Heart right ventricle (tissue), 16 donors: ENCODE measurements around the gene HEXIM1. TPM values are rescaled to one million over a fixed set of nuclear protein-coding genes. Genes with fewer than 3 reads are reported as not detected.

Experiments
- ATAC-seq, 8 donors: fragments of 200-7000 bp; cut with Tn5 transposase; one replicate each; pipeline ENCODE4 v1.9.1; 2020; ENCODE audit warnings: mild to moderate bottlenecking in 8 of 8, moderate library complexity in 8 of 8, moderate number of reproducible peaks in 1 of 8
- DNase-seq, 2 donors: peaks; one replicate each; pipeline ENCODE4 v3.0.0-alpha.2; 2020
- H3K27ac ChIP-seq, 10 donors: fragments of 200-600 bp; sonication (generic) in 2 of 10; one replicate each; pipeline versions ENCODE4 v1.5.0 to v1.8.0; 2020 to 2022; ENCODE audit warnings: mild to moderate bottlenecking in 3 of 10
- H3K27me3 ChIP-seq, 7 donors: fragments of 200-600 bp; one replicate each; pipeline ENCODE4 v1.8.0; 2021 to 2022; ENCODE audit warnings: mild to moderate bottlenecking in 2 of 7
- H3K36me3 ChIP-seq, 9 donors: fragments of 200-600 bp; sonication (generic) in 1 of 9; one replicate each; pipeline versions ENCODE4 v1.5.0 to v1.8.0; 2020 to 2022; ENCODE audit warnings: mild to moderate bottlenecking in 2 of 9
- H3K4me1 ChIP-seq, 9 donors: fragments of 200-600 bp; sonication (generic) in 1 of 9; one replicate each; pipeline versions ENCODE4 v1.5.0 to v1.8.0; 2020 to 2022; ENCODE audit warnings: mild to moderate bottlenecking in 4 of 9
- H3K4me3 ChIP-seq, 10 donors: fragments of 200-600 bp; sonication (generic) in 2 of 10; one replicate each; pipeline versions ENCODE4 v1.5.0 to v1.8.0; 2020 to 2022; ENCODE audit warnings: mild to moderate bottlenecking in 7 of 10, moderate library complexity in 2 of 10
- H3K9me3 ChIP-seq, 11 donors: fragments of 200-600 bp in 10 of 11; sonication (generic) in 2 of 11; one replicate each; pipeline versions ENCODE4 v1.5.0 to v1.8.0; 2013 to 2022; ENCODE audit warnings: mild to moderate bottlenecking in 2 of 11, control low read depth in 1 of 11, moderate library complexity in 1 of 11
- WGBS, 2 donors: extraction: QIAGEN DNeasy Blood & Tissue Kit; methylation state at CpG; one replicate each; pipeline ENCODE4 v1.1.7; 2013; ENCODE audit warnings: inconsistent platforms in 1 of 2; 5-methylcytosine and 5-hydroxymethylcytosine counted together
- intact Hi-C, 10 donors: fragments of 100-400 bp; cut with DNase I; formaldehyde crosslinking; loops; one replicate each; pipeline versions ENCODE4 v1.11.1 to v1.14.2; 2022
- polyA plus RNA-seq, 2 donors: library from polyadenylated mRNA; stranded (reverse); fragments of 200-250 nt; gene quantifications; one replicate each; pipeline ENCODE4 v1.2.3, GENCODE V29; 2013
- total RNA-seq, 10 donors: library from RNA; stranded (reverse); fragmentation: NEBNext Ultra II Directional in 3 of 10; extraction: Animal tissue kit (Norgen Biotek cat#: 25700) in 3 of 10; gene quantifications; one replicate each; pipeline versions ENCODE4 v1.2.1 to v1.2.4, GENCODE V29; 2021 to 2023
- TF ChIP-seq, protein P1 (sequence below), 9 donors: fragments of 200-600 bp; sonication (generic) in 2 of 9; IDR thresholded peaks; one replicate each; pipeline versions ENCODE4 v1.5.0 to v1.8.0; 2021 to 2022; ENCODE audit warnings: antibody characterized with exemption in 9 of 9, mild to moderate bottlenecking in 5 of 9, moderate library complexity in 1 of 9
- donor health status: Arrhythmogenic right ventricular cardiomyopathy.
- donor health status: ischemic (EF 13 %, LVEDD 7.1; RV severe dilation, severe dysfunction).
- donor health status: healthy with polysubstance abuse.
- donor health status: DM: no; HTN: yes; CAD: no.
- donor health status: DM: no; HTN: no; CAD: no.
- donor health status: ischemic (EF 25% LVEDD 6.9; RV normal size, moderate dysfunction).
- donor health status: ischemic (EF 25% LVEDD 5.7; RV mildly dilated, moderate dysfunction).
- donor health status: healthy.
- donor health status: DM: yes; HTN: yes; CAD: no.
- donor health status: Ischemic cardiomyopathy.
- donor health status: ischemic (EF 35%, LVEDD 5.7; RV mildly dilated, moderate dysfunction).
- donor health status: nonischemic (EF 11% LVEDD 7.7; RV severe dilation, severe dysfunction).
- donor health status: DM: yes; HTN: yes; CAD: no.
- donor health status: PGD.
- donor health status: ischemic (EF 29% LVEDD 5.4; RV normal size, mild dysfunction).
- donor health status: nonischemic (EF 23%, LVEDD 6.1; RV moderate dilation, normal function).

HEXIM1 gene
- total and polyA plus RNA-seq, 12 donors, result 8.4 to 37.4 (median 18.3) TPM

DNA sequence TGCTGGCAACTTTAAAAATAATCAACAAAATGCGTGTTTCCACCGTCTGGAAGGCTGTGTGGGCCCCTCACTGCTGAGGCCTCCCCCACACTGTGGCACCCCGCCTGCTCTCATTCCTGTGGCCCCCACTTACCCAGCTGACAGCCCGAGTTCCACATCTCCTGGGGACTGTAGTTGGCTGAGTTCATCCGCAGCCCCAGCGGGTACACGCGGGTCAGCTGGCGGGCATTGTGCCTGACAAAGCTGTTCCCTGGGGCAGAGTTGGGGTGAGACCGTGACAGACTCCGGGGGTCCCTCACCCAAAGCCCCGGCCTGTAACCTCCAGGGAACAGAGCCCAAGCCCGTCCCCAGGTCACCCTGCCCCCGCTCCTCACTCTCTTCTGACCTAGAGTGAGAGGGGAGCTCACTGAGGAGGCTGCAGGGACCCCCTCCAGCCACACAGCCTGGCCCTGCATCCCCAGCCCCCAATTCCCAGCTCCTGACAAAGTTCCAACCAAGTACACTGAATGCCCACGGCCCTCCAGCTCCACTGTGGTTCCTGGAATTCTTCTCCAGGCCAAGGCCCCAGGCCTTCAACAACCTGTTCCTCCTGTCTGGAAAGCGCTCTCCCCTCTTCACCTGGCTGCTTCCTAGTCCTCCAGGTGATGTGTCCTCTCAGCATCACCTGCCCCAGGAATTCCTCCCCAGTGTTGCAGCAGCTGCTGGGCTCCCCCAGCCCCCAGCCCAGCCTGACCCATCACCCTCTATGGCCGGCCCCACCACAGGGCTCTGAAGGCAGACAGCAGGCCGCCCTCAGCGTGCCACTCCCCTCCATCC lies 34.0 kb upstream of the HEXIM1 start:
- WGBS, 2 donors, result 90 to 91% methylated on average over 19 of the region's 19 CpGs
- H3K4me1 ChIP-seq, result peaks cover 5 to 32% (median 24%) of the 10 kb centered on the region in 9 donors
- H3K9me3 ChIP-seq, result no peaks in the 10 kb centered on the region
- H3K4me3 ChIP-seq, result no peak overlapping the region
- no peak overlapping the region for H3K27ac ChIP-seq
- peaks cover 0 to 60% (median 0%) of the 10 kb centered on the region in 9 donors for H3K36me3 ChIP-seq
- TF ChIP-seq, protein P1, sequence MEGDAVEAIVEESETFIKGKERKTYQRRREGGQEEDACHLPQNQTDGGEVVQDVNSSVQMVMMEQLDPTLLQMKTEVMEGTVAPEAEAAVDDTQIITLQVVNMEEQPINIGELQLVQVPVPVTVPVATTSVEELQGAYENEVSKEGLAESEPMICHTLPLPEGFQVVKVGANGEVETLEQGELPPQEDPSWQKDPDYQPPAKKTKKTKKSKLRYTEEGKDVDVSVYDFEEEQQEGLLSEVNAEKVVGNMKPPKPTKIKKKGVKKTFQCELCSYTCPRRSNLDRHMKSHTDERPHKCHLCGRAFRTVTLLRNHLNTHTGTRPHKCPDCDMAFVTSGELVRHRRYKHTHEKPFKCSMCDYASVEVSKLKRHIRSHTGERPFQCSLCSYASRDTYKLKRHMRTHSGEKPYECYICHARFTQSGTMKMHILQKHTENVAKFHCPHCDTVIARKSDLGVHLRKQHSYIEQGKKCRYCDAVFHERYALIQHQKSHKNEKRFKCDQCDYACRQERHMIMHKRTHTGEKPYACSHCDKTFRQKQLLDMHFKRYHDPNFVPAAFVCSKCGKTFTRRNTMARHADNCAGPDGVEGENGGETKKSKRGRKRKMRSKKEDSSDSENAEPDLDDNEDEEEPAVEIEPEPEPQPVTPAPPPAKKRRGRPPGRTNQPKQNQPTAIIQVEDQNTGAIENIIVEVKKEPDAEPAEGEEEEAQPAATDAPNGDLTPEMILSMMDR (IDR thresholded peaks at IDR 0.05), result no peak
- H3K27me3 ChIP-seq, result no peaks in the 10 kb centered on the region
- intact Hi-C loops, result loop anchor here in 1 of 10 donors (2.0 kb wide), 1 partner anchor 16 kb away; no protein-coding TSS in a partner anchor
- no peak for ATAC-seq
- no peak for DNase-seq

GRCh38 chr17:45115015-45115625 lies 33.2 kb upstream of the HEXIM1 start:
- DNase-seq (no peak), ATAC-seq (no peak)
- TF ChIP-seq, protein P1 (IDR thresholded peaks at IDR 0.05), result no peak
- H3K4me1 ChIP-seq, result peaks cover 5 to 24% (median 16%) of the 10 kb centered on the region in 9 donors
- H3K9me3 ChIP-seq, result no peaks in the 10 kb centered on the region
- no peaks in the 10 kb centered on the region for H3K27me3 ChIP-seq
- 88 to 91% methylated on average over 25 to 26 of the region's 26 CpGs for WGBS, 2 donors
- H3K4me3 ChIP-seq, result no peak overlapping the region
- intact Hi-C loops, result loop anchor here in 1 of 10 donors (2.0 kb wide), 1 partner anchor 16 kb away; no protein-coding TSS in a partner anchor
- no peak overlapping the region for H3K27ac ChIP-seq
- H3K36me3 ChIP-seq, result peaks cover 0 to 68% (median 5%) of the 10 kb centered on the region in 9 donors

DNA sequence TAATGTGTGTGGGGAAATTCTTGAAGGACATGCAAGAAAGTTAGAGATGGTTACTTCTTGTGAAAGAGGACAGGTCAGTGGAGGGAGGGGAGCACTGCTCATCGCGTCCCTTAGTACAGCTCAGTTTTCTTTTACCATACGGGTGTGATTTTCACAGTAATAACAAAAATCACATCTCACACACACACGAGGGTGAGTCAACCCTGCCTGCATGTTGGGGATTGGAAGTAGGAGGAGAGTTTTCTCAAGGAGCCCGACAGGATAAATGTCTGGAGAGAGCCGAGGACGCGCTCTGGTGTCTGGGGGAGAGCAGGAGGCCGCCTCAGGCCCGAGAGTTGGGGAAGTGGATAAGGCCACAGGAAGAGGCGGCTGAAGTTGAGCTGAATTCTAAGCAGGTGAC lies 32.4 kb upstream of the HEXIM1 start:
- peaks cover 0 to 75% (median 5%) of the 10 kb centered on the region in 9 donors for H3K36me3 ChIP-seq
- WGBS, 2 donors, result 80 to 86% methylated on average over 11 of the region's 11 CpGs
- H3K27ac ChIP-seq, result no peak overlapping the region
- no peaks in the 10 kb centered on the region for H3K9me3 ChIP-seq
- ATAC-seq (no peak), DNase-seq (no peak)
- peaks cover 0 to 17% (median 11%) of the 10 kb centered on the region in 9 donors for H3K4me1 ChIP-seq
- no peak overlapping the region for H3K4me3 ChIP-seq
- TF ChIP-seq, protein P1 (IDR thresholded peaks at IDR 0.05), result no peak
- H3K27me3 ChIP-seq, result peaks cover 0 to 6% (median 0%) of the 10 kb centered on the region in 7 donors
- intact Hi-C loops, result loop anchor here in 1 of 10 donors (2.0 kb wide), 1 partner anchor 15 kb away; no protein-coding TSS in a partner anchor

- ATAC-seq, result no peak
Measured at GRCh38 chr17:45116434-45117016, 31.8 kb upstream of the HEXIM1 start.

More at GRCh38 chr17:45116434-45117016, 31.8 kb upstream of the HEXIM1 start:
- TF ChIP-seq, protein P1 (IDR thresholded peaks at IDR 0.05), result no peak
- Histone ChIP-seq H3K9me3 (no peaks in the 10 kb centered on the region), H3K4me3 (no peak overlapping the region), H3K4me1 (peaks cover 0 to 10% (median 6%) of the 10 kb centered on the region in 9 donors), H3K27me3 (peaks cover 0 to 10% (median 0%) of the 10 kb centered on the region in 7 donors), H3K27ac (no peak overlapping the region), H3K36me3 (peaks cover 0 to 76% (median 5%) of the 10 kb centered on the region in 9 donors)
- intact Hi-C loops, result no loop called here
- no peak for DNase-seq
- 94 to 95% methylated on average over 10 of the region's 10 CpGs for WGBS, 2 donors
